ENCODE measurements around the gene FRY.

DNA sequence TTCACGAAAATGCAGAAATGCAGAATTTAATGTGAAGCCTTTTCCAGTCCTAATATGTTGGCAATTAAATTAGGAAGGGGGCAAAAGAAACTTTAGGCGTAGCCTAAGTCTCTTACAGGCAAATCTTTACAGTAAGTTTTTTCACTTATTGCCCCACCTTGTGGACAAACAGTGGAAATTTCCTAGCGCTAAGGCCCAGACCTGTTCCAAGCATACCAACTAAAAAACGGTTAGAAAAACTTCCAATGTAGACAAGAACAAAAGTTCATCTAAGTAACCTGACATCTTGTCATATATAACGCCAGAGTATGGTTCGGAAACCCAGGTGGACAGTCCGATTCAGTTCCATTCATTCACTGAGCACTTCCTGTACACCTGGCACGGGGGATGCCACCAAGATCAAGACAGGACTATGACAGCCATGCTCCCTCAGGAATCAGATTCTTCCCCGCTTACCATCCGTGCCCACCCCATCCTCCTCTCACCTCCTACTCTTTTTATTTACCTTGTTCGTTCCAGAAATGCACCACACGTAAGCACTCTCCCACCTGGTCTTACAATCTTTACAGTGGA, 278.6 kb downstream of the FRY start:
- TF ChIP-seq RARB (CRISPR knock-in tag; IDR thresholded peaks at IDR 0.05) (no peak), ZNF565 (CRISPR knock-in tag; conservative IDR thresholded peaks at IDR 0.05; ENCODE audit: low read depth) (no peak), TCF4 (CRISPR knock-in tag; IDR thresholded peaks at IDR 0.05; ENCODE audit: borderline replicate concordance) (no peak)
- TF ChIP-seq, protein P1, sequence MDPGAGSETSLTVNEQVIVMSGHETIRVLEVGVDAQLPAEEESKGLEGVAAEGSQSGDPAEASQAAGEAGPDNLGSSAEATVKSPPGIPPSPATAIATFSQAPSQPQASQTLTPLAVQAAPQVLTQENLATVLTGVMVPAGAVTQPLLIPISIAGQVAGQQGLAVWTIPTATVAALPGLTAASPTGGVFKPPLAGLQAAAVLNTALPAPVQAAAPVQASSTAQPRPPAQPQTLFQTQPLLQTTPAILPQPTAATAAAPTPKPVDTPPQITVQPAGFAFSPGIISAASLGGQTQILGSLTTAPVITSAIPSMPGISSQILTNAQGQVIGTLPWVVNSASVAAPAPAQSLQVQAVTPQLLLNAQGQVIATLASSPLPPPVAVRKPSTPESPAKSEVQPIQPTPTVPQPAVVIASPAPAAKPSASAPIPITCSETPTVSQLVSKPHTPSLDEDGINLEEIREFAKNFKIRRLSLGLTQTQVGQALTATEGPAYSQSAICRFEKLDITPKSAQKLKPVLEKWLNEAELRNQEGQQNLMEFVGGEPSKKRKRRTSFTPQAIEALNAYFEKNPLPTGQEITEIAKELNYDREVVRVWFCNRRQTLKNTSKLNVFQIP (CRISPR knock-in tag; IDR thresholded peaks at IDR 0.05; ENCODE audit: borderline replicate concordance, low read depth): no peak

All from SK-N-SH treated with all-trans-retinoic acid at 6 μM for 48 hours (cell line).